CD4-positive, alpha-beta T cell treated with Interleukin-4 for 4 hours (primary cell): ENCODE data around the gene KIF15.
"Not testable (repeated sequence)": the region's sequence is repeated elsewhere in the genome, so short reads cannot be mapped to it uniquely, and the experiment has no call there.

Experiments used
- DNase-seq: peaks from one replicate; pipeline ENCODE4 v3.0.0-alpha.2; 2020

The KIF15 gene

DNA sequence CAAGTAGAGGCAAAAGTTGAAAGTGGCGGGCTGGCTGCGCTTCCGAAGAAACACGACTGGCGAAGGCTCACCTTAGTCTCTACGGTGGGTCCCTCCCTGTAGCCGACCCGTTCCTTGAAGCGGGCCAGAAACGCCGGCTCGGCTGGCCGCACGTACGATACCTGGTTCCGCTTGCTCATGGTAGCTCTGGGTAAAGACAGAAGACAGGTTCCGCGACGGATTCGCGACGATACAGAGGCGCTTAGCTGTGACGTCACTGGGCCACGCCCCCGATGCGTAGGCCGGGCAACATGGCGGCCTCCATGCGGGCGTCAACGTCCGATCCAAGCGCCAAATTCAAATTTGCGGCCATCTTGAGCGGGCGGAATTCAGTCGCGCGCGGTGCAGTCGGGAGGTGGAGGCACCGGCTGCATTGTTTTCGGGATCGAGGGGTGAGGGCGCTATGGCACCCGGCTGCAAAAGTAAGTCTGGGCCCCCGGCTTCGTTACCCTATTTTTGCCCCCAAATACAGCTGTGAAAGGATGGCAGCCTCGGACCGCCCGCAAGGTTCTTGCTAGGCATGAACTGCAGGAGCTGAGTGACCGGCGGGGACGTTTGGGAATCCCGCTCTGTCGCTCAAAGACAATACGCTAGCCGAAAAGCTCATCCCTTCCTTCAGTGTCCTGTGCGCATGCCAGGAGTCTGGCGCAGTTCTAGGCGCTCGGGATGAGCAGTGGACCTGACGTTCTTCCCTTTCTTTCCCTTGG lies at the start of gene KIF15, which contains the start of gene KIAA1143:
KIF15 (plus strand) TSS at position 371 of the 746 bp plus-strand sequence; CDS start at position 443, 72 bp downstream.
KIAA1143 (minus strand) TSS at position 196 of the 746 bp plus-strand sequence; CDS start at position 179, 17 bp downstream.
- DNase-seq, result peak; percentile 94

DNA sequence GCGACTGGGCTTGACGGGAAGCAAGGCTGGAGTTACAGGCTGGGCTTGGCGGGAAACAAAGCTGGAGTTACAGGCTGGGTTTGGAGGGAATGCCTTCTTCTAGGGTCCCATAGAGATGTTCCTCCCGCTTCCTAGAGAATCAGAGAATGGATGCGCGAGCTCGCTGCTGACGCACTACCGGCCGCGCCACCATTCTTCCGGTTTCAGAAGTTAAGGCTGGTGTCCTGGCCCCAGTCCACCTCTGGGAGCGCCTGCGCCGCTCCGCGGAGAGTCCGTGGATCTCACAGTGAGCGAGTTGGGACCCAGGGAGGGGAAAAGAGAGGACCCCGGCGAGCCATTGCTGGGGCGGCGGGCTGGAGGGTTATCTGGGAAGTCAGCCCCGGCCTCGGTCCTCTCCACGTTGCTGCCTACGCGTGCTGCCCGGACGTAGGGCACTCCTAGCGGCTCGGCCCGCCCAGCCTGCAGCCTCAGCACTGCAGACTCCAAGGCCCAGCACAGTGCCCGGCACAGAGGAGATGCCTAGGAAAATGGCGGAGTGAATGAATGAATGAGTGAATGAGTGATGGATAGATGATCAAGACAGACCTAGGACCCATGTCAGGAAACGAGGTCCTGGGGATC lies 49.0 kb upstream of the KIF15 start, which contains the start of gene ZNF502:
ZNF502 (plus strand) TSS at position 206 of the 621 bp plus-strand sequence. CDS start 7,602 bp downstream, outside the sequence.
- DNase-seq, result peak; percentile 50

GRCh38 chr3:44721231-44722102 lies 40.1 kb upstream of the KIF15 start:
- no peak for DNase-seq

GRCh38 chr3:44722103-44722401 lies 39.5 kb upstream of the KIF15 start:
- DNase-seq, result no peak

DNA sequence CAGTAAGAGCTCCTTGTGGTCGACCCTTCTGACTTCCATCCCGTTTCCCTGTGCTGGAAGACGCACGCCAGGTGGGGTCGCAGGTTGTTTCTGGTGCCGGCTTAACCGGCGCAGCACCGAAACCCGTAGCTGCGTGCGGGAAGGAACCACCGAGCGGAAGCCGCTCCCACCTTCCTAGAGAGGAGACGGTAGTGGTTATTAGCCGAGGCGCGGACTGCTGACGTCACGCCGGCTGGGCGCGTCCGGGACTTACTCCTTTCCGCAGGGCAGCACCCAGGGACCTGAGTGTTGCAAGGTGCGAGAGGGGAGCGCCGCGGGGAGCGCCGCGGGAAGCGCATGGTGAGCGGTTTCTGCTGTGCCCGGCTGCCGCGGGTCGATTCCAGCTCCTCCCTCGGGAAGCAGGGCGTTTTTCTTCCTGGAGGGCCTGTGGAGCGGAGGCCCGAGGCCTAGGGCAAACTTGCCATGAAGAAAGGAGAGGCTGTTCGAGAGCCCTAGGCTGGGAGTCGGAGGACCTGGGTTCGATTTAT lies 32.1 kb upstream of the KIF15 start, which contains the start of gene ZNF501:
ZNF501 (plus strand) TSS at position 252 of the 527 bp plus-strand sequence. CDS start 4,787 bp downstream, outside the sequence.
- peak; percentile 87 for DNase-seq

DNA sequence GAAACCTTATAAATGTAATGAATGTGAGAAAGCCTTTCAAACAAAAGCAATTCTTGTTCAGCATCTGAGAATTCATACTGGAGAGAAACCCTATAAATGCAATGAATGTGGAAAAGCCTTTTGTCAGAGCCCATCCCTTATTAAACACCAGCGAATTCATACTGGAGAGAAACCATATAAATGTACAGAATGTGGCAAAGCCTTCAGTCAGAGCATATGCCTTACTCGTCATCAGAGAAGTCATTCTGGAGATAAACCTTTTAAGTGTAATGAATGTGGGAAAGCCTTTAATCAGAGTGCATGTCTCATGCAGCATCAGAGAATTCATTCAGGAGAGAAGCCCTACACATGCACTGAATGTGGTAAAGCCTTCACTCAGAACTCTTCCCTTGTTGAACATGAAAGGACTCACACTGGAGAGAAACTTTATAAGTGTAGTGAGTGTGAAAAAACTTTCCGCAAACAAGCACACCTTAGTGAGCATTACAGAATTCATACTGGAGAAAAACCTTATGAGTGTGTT lies 26.9 kb upstream of the KIF15 start:
- DNase-seq, result no peak

DNA sequence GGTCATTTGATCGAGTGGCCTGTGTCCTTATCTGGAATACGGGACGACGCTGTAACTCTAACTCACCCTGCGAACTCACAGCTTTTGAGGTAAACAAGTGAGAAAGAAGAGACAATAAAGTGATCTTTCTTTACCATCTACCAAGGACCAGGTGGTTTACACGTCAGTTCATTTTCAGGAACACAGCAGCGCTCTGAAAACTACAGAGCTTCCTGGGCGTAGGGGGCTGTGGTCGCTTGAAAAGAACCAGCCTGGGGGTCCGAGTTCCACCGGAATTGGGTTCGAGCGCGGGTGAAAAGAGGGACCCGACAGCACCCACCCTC lies 532 bp upstream of the KIF15 start:
- peak; percentile 4 for DNase-seq

- no peak for DNase-seq
Measured at GRCh38 chr3:44762170-44762677, 630 bp downstream of the KIF15 start.

DNA sequence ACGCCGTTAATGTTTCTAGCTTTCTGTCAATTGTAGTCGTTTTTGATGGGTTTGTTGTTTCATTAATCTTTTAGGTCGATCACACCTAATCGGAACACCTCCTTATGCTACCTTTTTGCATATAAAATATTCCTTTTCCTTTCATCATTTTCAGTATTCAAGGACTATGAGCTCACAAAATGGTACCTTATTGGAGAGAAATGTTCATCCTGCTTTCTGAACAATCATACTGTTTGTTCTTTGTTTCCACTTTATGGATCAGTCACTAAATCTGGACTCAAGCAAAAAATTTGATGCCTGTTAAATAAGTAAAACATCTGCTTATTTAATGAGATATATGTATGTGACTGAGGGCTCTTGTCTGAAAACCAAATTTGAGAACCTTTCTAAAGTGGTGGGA lies 1.1 kb downstream of the KIF15 start:
- no peak for DNase-seq

- DNase-seq, result no peak
Measured at GRCh38 chr3:44764248-44764647, 2.7 kb downstream of the KIF15 start.

- DNase-seq, result no peak
Measured at GRCh38 chr3:44771424-44772098, 10.0 kb downstream of the KIF15 start.

GRCh38 chr3:44772099-44772442 lies 10.5 kb downstream of the KIF15 start:
- DNase-seq, result no peak

DNA sequence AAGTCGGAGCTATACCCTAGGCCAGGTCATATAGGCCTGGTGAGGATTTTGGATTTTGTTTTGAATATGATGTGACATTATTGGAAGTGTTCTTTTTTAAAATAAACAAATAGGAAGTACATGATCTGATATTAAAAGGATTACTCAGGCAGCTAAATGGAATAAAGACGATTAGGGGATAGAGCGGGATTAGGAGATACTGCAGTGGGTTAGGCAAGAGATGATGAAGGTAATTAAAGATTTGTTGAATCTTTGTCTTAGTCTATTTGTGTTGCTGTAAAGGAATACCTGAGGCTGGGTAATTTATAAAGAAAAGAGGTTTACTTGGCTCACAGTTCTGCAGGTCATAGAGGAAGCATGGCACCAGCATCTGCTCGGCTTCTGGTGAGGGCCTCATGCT lies 21.3 kb downstream of the KIF15 start:
- DNase-seq, result no peak

- DNase-seq, result no peak
Measured at GRCh38 chr3:44795197-44795596, 33.6 kb downstream of the KIF15 start.

DNA sequence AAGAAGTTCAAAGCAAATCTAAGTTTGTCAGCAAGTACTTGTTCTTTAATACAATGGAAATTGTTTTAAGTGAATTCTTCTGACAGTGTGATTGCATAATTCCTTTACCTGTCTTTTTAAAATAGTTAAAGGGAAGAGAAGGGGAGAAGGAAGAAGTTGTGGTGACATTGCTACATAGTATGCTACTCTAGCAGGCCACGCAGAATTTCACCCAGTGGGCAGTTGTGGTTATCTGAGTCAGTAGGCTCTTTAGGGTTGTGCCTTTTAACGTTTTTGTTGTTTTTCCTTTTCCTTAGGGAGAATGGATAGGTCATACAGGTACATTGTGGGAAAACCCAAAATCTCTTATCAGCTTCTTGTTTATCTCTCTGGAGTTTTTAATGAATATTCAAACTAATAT lies 40.4 kb downstream of the KIF15 start:
- DNase-seq, result no peak

DNA sequence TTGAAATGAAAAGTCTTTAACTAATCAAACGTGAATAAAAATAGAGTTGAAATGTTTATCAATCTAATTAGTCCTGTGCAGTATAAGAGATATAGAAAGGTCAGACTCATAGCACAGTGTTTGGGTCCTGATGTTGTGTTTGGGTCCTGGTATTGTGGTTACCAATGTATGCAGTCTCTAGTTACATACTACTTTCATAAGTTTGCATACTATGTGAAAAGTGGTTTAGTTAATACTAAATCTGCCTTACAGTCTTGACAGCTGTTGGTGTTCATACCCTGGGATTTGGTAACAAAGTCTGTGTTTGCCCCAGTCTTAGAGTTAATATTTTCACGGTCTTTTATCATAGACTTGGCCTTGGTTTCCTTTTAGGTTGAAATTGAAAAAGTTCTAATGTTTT lies 41.7 kb downstream of the KIF15 start:
- DNase-seq, result no peak

GRCh38 chr3:44805960-44806359 lies 44.4 kb downstream of the KIF15 start:
- no peak for DNase-seq

DNA sequence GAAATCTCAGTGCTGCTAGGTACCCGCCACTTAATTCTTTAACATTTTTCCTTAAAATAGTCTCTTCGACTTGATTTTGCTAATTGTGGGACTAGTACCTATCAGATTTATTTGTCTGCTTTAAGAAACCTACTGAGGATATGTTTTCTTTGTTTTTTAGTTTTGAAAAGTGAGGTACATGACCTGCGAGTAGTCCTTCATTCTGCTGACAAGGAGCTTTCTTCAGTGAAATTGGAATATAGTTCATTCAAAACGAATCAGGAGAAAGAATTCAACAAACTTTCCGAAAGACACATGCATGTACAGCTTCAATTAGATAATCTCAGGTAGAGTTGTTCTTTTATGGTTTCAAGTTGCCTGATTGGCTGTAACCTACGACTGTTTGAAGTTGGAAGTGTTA lies 53.2 kb downstream of the KIF15 start:
- DNase-seq, result no peak

- not testable (repeated sequence) for DNase-seq
Measured at GRCh38 chr3:44816334-44816733, 54.7 kb downstream of the KIF15 start.

DNA sequence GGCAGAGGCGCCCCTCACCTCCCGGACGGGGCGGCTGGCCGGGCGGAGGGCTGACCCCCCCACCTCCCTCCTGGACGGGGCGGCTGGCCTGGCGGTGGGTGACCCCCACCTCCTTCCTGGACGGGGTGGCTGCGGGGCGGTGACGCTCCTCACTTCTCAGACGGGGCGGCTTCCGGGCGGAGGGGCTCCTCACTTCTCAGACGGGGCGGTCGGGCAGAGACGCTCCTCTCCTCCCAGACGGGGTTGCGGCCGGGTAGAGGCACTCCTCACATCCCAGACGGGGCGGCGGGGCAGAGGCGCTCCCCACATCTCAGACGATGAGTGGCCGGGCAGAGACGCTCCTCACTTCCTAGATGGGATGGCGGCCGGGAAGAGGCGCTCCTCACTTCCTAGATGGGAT lies 59.6 kb downstream of the KIF15 start:
- DNase-seq, result not testable (repeated sequence)

GRCh38 chr3:44825264-44825925 lies 63.8 kb downstream of the KIF15 start:
- DNase-seq, result no peak

GRCh38 chr3:44827196-44827595 lies 65.6 kb downstream of the KIF15 start:
- DNase-seq, result no peak
